ENCODE measurements around the gene MON2. TPM values are rescaled to one million over a fixed set of nuclear protein-coding genes. Genes with fewer than 3 reads are reported as not detected.
"Not testable (repeated sequence)": the region's sequence is repeated elsewhere in the genome, so short reads cannot be mapped to it uniquely, and the experiment has no call there.

The MON2 gene
- total RNA-seq, 1 donor from 2014 or later = 33.1 TPM

GRCh38 chr12:62458626-62459025, 8.0 kb upstream of the MON2 start:
- DNase-seq (ENCODE audit: low spot score) = no peak
- H3K36me3 Mint-ChIP-seq (ENCODE audit: low read depth) = peaks cover 4% of the 10 kb centered on the region
- H3K4me3 Mint-ChIP-seq = no peak overlapping the region
- no peaks in the 10 kb centered on the region for H3K4me1 Mint-ChIP-seq (ENCODE audit: low read depth)
- H3K27me3 Mint-ChIP-seq (ENCODE audit: insufficient read depth) = no peaks in the 10 kb centered on the region
- no peak overlapping the region for H3K27ac Mint-ChIP-seq
- H3K9me3 Mint-ChIP-seq = peaks cover 22% of the 10 kb centered on the region
- intact Hi-C loops (cut with micrococcal nuclease) = no loop called here

- intact Hi-C loops (cut with micrococcal nuclease) = no loop called here
- Mint-ChIP-seq H3K4me1 (ENCODE audit: low read depth) (no peaks in the 10 kb centered on the region), H3K9me3 (peaks cover 28% of the 10 kb centered on the region), H3K36me3 (ENCODE audit: low read depth) (peaks cover 4% of the 10 kb centered on the region), H3K27me3 (ENCODE audit: insufficient read depth) (no peaks in the 10 kb centered on the region), H3K27ac (no peak overlapping the region), H3K4me3 (no peak overlapping the region)
- no peak for DNase-seq (ENCODE audit: low spot score)
Measured at GRCh38 chr12:62459976-62460375, 6.7 kb upstream of the MON2 start.

GRCh38 chr12:62461171-62461837, 5.3 kb upstream of the MON2 start:
- intact Hi-C loops (cut with micrococcal nuclease); H3K4me3 Mint-ChIP-seq; H3K27ac Mint-ChIP-seq; DNase-seq (ENCODE audit: low spot score); H3K27me3 Mint-ChIP-seq (ENCODE audit: insufficient read depth); H3K36me3 Mint-ChIP-seq (ENCODE audit: low read depth): not testable (repeated sequence)
- H3K9me3 Mint-ChIP-seq = peaks cover 28% of the 10 kb centered on the region
- peaks cover 11% of the 10 kb centered on the region for H3K4me1 Mint-ChIP-seq (ENCODE audit: low read depth)

GRCh38 chr12:62463252-62463651, 3.4 kb upstream of the MON2 start:
- H3K27ac Mint-ChIP-seq; H3K36me3 Mint-ChIP-seq (ENCODE audit: low read depth); H3K27me3 Mint-ChIP-seq (ENCODE audit: insufficient read depth); H3K4me3 Mint-ChIP-seq; intact Hi-C loops (cut with micrococcal nuclease); DNase-seq (ENCODE audit: low spot score): not testable (repeated sequence)
- Mint-ChIP-seq H3K9me3 (peaks cover 28% of the 10 kb centered on the region), H3K4me1 (ENCODE audit: low read depth) (peaks cover 21% of the 10 kb centered on the region)

GRCh38 chr12:62466018-62466593, 520 bp upstream of the MON2 start:
- H3K36me3 Mint-ChIP-seq (ENCODE audit: low read depth) = peaks cover 4% of the 10 kb centered on the region
- peak overlapping the region; percentile 82 for H3K27ac Mint-ChIP-seq
- peaks cover 23% of the 10 kb centered on the region for H3K9me3 Mint-ChIP-seq
- peak; percentile 1 for DNase-seq (ENCODE audit: low spot score)
- H3K4me3 Mint-ChIP-seq = peak overlapping the region; percentile 91
- no peaks in the 10 kb centered on the region for H3K27me3 Mint-ChIP-seq (ENCODE audit: insufficient read depth)
- H3K4me1 Mint-ChIP-seq (ENCODE audit: low read depth) = peaks cover 28% of the 10 kb centered on the region
- intact Hi-C loops (cut with micrococcal nuclease) = loop anchor here (1.0 to 2.0 kb wide), 5 partner anchors 27 to 328 kb away; partner anchors contain the start of gene USP15

- Mint-ChIP-seq H3K4me1 (ENCODE audit: low read depth) (peaks cover 28% of the 10 kb centered on the region), H3K27me3 (ENCODE audit: insufficient read depth) (no peaks in the 10 kb centered on the region), H3K36me3 (ENCODE audit: low read depth) (peaks cover 4% of the 10 kb centered on the region), H3K27ac (no peak overlapping the region), H3K9me3 (peaks cover 8% of the 10 kb centered on the region), H3K4me3 (no peak overlapping the region)
- no peak for DNase-seq (ENCODE audit: low spot score)
- intact Hi-C loops (cut with micrococcal nuclease) = no loop called here
Measured at GRCh38 chr12:62468397-62468796, 1.8 kb downstream of the MON2 start.

DNA sequence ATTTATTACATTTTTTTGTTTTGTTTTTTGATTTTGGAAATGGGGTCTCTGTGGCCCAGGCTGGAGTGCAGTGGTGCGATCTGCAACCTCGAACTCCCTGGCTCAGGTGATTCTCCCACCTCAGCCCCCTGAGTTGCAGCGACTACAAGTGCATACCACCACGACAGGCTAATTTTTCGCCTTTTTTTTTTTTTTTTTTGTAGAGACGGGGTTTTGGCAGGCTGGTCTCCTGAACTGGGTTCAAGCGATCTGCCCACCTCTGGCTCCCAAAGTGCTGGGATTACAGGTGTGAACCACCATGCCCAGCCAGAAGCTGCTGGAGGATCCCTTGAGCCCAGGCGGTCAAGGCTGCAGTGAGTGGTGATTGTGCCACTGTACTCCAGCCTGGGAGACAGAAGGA, 2.3 kb downstream of the MON2 start:
- no peak for DNase-seq (ENCODE audit: low spot score)
- H3K36me3 Mint-ChIP-seq (ENCODE audit: low read depth) = peaks cover 6% of the 10 kb centered on the region
- no peaks in the 10 kb centered on the region for H3K27me3 Mint-ChIP-seq (ENCODE audit: insufficient read depth)
- no peak overlapping the region for H3K27ac Mint-ChIP-seq
- H3K4me3 Mint-ChIP-seq = peak overlapping the region; percentile 31
- peaks cover 3% of the 10 kb centered on the region for H3K9me3 Mint-ChIP-seq
- intact Hi-C loops (cut with micrococcal nuclease) = no loop called here
- peaks cover 28% of the 10 kb centered on the region for H3K4me1 Mint-ChIP-seq (ENCODE audit: low read depth)

DNA sequence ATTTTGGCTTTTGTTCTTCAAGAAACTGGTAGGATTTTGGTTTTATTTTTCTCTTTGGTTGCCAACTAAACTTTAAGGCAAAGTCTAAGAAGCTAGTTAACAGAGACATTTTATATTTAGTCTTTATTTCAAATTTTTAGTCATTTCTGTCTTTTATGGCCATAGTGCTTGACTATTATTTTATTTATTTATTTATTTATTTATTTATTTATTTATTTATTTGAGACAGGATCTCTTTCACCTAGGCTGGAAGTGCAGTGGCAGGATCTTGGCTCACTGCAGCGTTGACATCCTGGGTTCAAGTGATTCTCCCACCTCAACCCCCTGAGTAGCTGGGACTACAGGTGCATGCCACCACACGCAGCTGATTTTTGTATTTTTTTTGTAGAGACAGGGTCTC, 3.1 kb downstream of the MON2 start:
- peaks cover 7% of the 10 kb centered on the region for H3K36me3 Mint-ChIP-seq (ENCODE audit: low read depth)
- intact Hi-C loops (cut with micrococcal nuclease) = no loop called here
- DNase-seq (ENCODE audit: low spot score) = no peak
- peaks cover 28% of the 10 kb centered on the region for H3K4me1 Mint-ChIP-seq (ENCODE audit: low read depth)
- no peak overlapping the region for H3K4me3 Mint-ChIP-seq
- no peaks in the 10 kb centered on the region for H3K27me3 Mint-ChIP-seq (ENCODE audit: insufficient read depth)
- no peak overlapping the region for H3K27ac Mint-ChIP-seq
- no peaks in the 10 kb centered on the region for H3K9me3 Mint-ChIP-seq

GRCh38 chr12:62471734-62472133, 5.1 kb downstream of the MON2 start:
- Mint-ChIP-seq H3K27ac (no peak overlapping the region), H3K4me1 (ENCODE audit: low read depth) (peaks cover 22% of the 10 kb centered on the region), H3K27me3 (ENCODE audit: insufficient read depth) (no peaks in the 10 kb centered on the region), H3K36me3 (ENCODE audit: low read depth) (peaks cover 11% of the 10 kb centered on the region), H3K9me3 (no peaks in the 10 kb centered on the region), H3K4me3 (no peak overlapping the region)
- no peak for DNase-seq (ENCODE audit: low spot score)
- intact Hi-C loops (cut with micrococcal nuclease) = no loop called here

DNA sequence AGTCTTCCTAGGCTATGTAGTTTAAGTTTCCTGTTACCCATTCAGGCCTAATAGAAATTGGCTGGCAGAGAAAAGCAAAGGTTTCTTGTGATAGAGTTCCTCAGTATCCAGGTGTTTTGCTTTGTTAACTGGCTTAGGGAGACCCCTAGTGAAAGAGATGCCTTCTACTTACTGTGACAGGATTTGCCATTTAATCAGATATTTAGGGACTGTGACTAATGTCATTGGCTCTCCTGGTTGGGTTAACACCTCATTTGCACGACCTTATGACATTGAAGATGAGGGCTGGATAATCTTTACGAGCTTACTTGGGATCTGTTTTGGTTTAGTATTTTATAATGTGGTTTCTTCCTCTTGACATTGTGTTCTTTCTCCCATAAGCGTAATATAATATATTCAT, 5.8 kb downstream of the MON2 start:
- intact Hi-C loops (cut with micrococcal nuclease) = no loop called here
- no peak overlapping the region for H3K4me3 Mint-ChIP-seq
- peaks cover 20% of the 10 kb centered on the region for H3K4me1 Mint-ChIP-seq (ENCODE audit: low read depth)
- H3K36me3 Mint-ChIP-seq (ENCODE audit: low read depth) = peaks cover 11% of the 10 kb centered on the region
- no peak for DNase-seq (ENCODE audit: low spot score)
- H3K9me3 Mint-ChIP-seq = no peaks in the 10 kb centered on the region
- no peak overlapping the region for H3K27ac Mint-ChIP-seq
- no peaks in the 10 kb centered on the region for H3K27me3 Mint-ChIP-seq (ENCODE audit: insufficient read depth)

- H3K4me3 Mint-ChIP-seq = no peak overlapping the region
- H3K9me3 Mint-ChIP-seq = no peaks in the 10 kb centered on the region
- DNase-seq (ENCODE audit: low spot score) = no peak
- no peaks in the 10 kb centered on the region for H3K27me3 Mint-ChIP-seq (ENCODE audit: insufficient read depth)
- H3K36me3 Mint-ChIP-seq (ENCODE audit: low read depth) = peaks cover 31% of the 10 kb centered on the region
- H3K27ac Mint-ChIP-seq = no peak overlapping the region
- H3K4me1 Mint-ChIP-seq (ENCODE audit: low read depth) = peaks cover 17% of the 10 kb centered on the region
- intact Hi-C loops (cut with micrococcal nuclease) = no loop called here
Measured at GRCh38 chr12:62481843-62482540, 15.4 kb downstream of the MON2 start.

- no peak for DNase-seq (ENCODE audit: low spot score)
- Mint-ChIP-seq H3K27me3 (ENCODE audit: insufficient read depth) (no peaks in the 10 kb centered on the region), H3K9me3 (no peaks in the 10 kb centered on the region), H3K27ac (no peak overlapping the region), H3K4me1 (ENCODE audit: low read depth) (peaks cover 16% of the 10 kb centered on the region), H3K4me3 (no peak overlapping the region), H3K36me3 (ENCODE audit: low read depth) (peaks cover 28% of the 10 kb centered on the region)
- intact Hi-C loops (cut with micrococcal nuclease) = no loop called here
Measured at GRCh38 chr12:62482769-62483168, 16.1 kb downstream of the MON2 start.

DNA sequence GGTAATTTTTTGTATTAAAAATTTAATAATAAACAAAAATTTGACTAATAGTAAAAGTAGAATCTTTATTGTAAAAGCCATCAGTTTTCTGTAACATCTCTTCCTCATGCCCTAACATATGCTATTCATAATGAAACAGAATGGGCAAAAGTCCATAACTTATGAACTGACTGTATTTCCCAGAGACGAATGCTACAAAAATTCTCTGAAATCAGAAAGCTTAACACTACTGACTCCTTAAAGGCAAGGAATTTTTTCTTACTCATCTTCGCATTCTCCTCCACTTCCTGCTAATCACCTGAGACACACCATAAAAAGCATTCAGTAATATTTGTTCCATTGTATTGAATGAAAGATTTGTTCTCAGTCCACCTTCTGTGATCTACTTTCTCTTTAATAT, 17.6 kb downstream of the MON2 start:
- peaks cover 20% of the 10 kb centered on the region for H3K36me3 Mint-ChIP-seq (ENCODE audit: low read depth)
- no peaks in the 10 kb centered on the region for H3K9me3 Mint-ChIP-seq
- H3K4me1 Mint-ChIP-seq (ENCODE audit: low read depth) = peaks cover 6% of the 10 kb centered on the region
- H3K4me3 Mint-ChIP-seq = no peak overlapping the region
- no peak overlapping the region for H3K27ac Mint-ChIP-seq
- intact Hi-C loops (cut with micrococcal nuclease) = no loop called here
- H3K27me3 Mint-ChIP-seq (ENCODE audit: insufficient read depth) = no peaks in the 10 kb centered on the region
- DNase-seq (ENCODE audit: low spot score) = no peak
